Kidney (tissue), 14 donors: ENCODE results near the gene COG4. TPM values are rescaled to one million over a fixed set of nuclear protein-coding genes. Genes with fewer than 3 reads are reported as not detected.

Experiments used
- DNase-seq, 5 donors: peaks; one replicate each; pipeline ENCODE4 v3.0.0-alpha.2; 2013 to 2020
- FAIRE-seq: peaks from 2 replicates; lab custom pipeline; 2012; peaks lifted over from hg19 to GRCh38; lab: Jason Lieb, UNC
- H3K27ac ChIP-seq, 2 donors: one replicate each; pipeline ENCODE4 v1.7.0; 2013; ENCODE audit warnings: low read depth in 2 of 2, low read length in 2 of 2, inconsistent platforms in 1 of 2
- H3K27me3 ChIP-seq: one replicate; pipeline ENCODE4 v1.7.1; 2013; ENCODE audit warnings: low read length, inconsistent platforms; ENCODE audit not compliant: control insufficient read depth, insufficient read depth
- H3K36me3 ChIP-seq, 3 donors: one replicate each; pipeline versions ENCODE4 v1.7.0 to v1.7.1; 2013; ENCODE audit warnings: low read length in 3 of 3, control low read depth in 1 of 3, inconsistent platforms in 1 of 3; ENCODE audit not compliant: insufficient read depth in 3 of 3, control insufficient read depth in 2 of 3
- H3K4me1 ChIP-seq, 3 donors: one replicate each; pipeline versions ENCODE4 v1.7.0 to v1.7.1; 2013; ENCODE audit warnings: low read length in 3 of 3, inconsistent platforms in 1 of 3, low read depth in 1 of 3; ENCODE audit not compliant: control insufficient read depth in 2 of 3, insufficient read depth in 2 of 3
- H3K4me3 ChIP-seq, 3 donors: one replicate each; pipeline versions ENCODE4 v1.7.0 to v1.8.1; 2013; ENCODE audit warnings: low read length in 3 of 3, control low read depth in 1 of 3, inconsistent platforms in 1 of 3
- H3K9ac ChIP-seq, 3 donors: one replicate each; pipeline versions ENCODE4 v1.7.0 to v1.7.1; 2013; ENCODE audit warnings: low read length in 3 of 3, control low read depth in 1 of 3, inconsistent platforms in 1 of 3
- H3K9me3 ChIP-seq, 3 donors: one replicate each; pipeline versions ENCODE4 v1.7.0 to v1.7.1; 2013; ENCODE audit warnings: low read length in 3 of 3, control low read depth in 1 of 3, inconsistent platforms in 1 of 3; ENCODE audit not compliant: control insufficient read depth in 2 of 3, insufficient read depth in 1 of 3
- intact Hi-C: fragments of 100-400 bp; cut with DNase I; formaldehyde crosslinking; loops from one replicate; pipeline ENCODE4 v1.11.1; 2022
- polyA plus RNA-seq: library from polyadenylated mRNA; stranded (reverse); fragments of 350-450 nt; fragmentation: Illumina TruSeq; extraction: RNeasy Lipid Tissue Mini Kit (QIAGEN cat#74804); gene quantifications from one replicate; pipeline ENCODE4 v1.2.3, GENCODE V29; 2014; ENCODE audit warnings: low read depth, low replicate concordance; ENCODE audit not compliant: insufficient read depth
- total RNA-seq: library from RNA; stranded (reverse); fragmentation: NEBNext Ultra II Directional; extraction: Animal tissue kit (Norgen Biotek cat#: 25700); gene quantifications from one replicate; pipeline ENCODE4 v1.2.1, GENCODE V29; 2021
- TF ChIP-seq, protein P1 (sequence below): IDR thresholded peaks from 3 replicates; pipeline ENCODE4 v1.5.1; 2012; ENCODE audit warnings: mild to moderate bottlenecking, moderate library complexity, borderline replicate concordance; ENCODE audit not compliant: insufficient read depth; ENCODE audit errors: extremely low read depth
- donor health status: control.
- donor health status: control.
- donor health status: control.
- donor health status: control.
- donor health status: control.
- donor health status: DM: yes; HTN: yes; CAD: no.
- donor health status: Normal renal cell carcinoma (clear cell type).

The COG4 gene
- total and polyA plus RNA-seq, 2 donors from 2014 or later = 42.9 to 69.7 TPM

DNA sequence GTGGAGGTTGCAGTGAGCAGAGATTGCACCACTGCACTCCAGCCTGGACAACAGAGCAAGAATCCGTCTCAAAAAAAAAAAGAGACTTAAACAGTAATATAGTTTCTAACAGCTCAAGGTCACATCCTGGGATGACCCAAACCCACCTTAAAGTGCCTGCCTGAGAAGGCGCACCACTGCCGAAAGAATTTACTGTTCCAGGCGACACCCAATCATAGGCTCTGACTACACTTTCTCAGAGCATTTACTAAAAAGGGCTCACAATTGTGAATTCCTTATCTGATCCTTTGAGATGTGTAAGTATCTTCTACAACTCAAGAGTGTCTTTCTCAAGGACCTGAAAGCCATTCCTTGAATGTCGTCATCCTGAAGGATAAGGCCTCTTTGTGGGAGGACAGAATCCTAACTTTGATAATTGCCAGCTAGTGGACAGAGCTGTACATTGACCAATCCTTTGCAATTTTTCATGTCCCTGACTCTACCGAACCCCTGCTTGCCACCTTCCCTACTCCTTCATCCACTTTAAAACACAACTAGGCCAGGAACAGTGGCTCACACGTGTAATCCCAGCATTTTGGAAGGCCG, 81.9 kb downstream of the COG4 start:
- H3K9me3 ChIP-seq = no peaks in the 10 kb centered on the region
- H3K4me1 ChIP-seq = peaks cover 0 to 12% (median 4%) of the 10 kb centered on the region in 3 donors
- H3K4me3 ChIP-seq = no peak overlapping the region
- DNase-seq (no peak), FAIRE-seq (no peak)
- H3K9ac ChIP-seq = no peak overlapping the region
- H3K36me3 ChIP-seq = no peaks in the 10 kb centered on the region
- TF ChIP-seq, protein P1, sequence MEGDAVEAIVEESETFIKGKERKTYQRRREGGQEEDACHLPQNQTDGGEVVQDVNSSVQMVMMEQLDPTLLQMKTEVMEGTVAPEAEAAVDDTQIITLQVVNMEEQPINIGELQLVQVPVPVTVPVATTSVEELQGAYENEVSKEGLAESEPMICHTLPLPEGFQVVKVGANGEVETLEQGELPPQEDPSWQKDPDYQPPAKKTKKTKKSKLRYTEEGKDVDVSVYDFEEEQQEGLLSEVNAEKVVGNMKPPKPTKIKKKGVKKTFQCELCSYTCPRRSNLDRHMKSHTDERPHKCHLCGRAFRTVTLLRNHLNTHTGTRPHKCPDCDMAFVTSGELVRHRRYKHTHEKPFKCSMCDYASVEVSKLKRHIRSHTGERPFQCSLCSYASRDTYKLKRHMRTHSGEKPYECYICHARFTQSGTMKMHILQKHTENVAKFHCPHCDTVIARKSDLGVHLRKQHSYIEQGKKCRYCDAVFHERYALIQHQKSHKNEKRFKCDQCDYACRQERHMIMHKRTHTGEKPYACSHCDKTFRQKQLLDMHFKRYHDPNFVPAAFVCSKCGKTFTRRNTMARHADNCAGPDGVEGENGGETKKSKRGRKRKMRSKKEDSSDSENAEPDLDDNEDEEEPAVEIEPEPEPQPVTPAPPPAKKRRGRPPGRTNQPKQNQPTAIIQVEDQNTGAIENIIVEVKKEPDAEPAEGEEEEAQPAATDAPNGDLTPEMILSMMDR = no peak
- H3K27me3 ChIP-seq = no peaks in the 10 kb centered on the region
- intact Hi-C loops = no loop called here
- H3K27ac ChIP-seq = no peak overlapping the region

DNA sequence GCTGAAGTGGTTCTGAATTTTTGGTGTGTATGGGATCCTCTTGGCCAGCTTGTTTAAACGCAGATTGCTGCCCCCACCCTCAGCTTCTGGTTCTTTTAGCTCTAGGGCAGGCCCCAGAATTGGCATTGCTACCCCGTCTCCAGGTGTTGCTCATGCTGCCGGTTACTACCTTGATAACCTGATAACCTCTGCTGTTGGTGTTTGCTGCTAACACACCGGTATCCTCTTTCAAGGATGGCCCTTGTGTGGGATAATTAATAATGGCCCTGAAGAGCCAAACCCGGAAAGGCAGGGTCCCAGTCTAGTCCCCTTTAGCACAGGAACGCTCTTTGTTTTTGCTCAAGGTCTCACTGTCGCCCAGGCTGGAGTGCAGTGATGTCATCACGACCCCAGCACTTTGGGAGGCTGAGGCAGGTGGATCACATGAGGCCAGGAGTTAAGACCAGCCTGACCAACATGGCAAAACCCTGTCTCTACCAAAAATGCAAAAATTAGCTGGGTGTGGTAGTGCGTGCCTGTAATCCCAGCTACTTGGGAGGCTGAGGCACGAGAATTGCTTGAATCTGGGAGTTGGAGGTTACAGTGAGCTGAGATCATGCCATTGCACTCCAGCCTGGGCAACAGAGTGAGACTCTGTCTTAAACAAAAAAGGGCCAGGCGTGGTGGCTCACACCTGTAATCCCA, 83.2 kb downstream of the COG4 start:
- Histone ChIP-seq H3K9ac (peak overlapping the region in 1 of 3 donors; percentile 65), H3K36me3 (no peaks in the 10 kb centered on the region), H3K9me3 (no peaks in the 10 kb centered on the region), H3K4me3 (peak overlapping the region in 1 of 3 donors; percentile 79), H3K27ac (no peak overlapping the region), H3K27me3 (no peaks in the 10 kb centered on the region), H3K4me1 (peaks cover 0 to 12% (median 4%) of the 10 kb centered on the region in 3 donors)
- TF ChIP-seq, protein P1 = no peak
- intact Hi-C loops = no loop called here
- FAIRE-seq (no peak), DNase-seq (peak in 1 of 5 donors; percentile 60)

DNA sequence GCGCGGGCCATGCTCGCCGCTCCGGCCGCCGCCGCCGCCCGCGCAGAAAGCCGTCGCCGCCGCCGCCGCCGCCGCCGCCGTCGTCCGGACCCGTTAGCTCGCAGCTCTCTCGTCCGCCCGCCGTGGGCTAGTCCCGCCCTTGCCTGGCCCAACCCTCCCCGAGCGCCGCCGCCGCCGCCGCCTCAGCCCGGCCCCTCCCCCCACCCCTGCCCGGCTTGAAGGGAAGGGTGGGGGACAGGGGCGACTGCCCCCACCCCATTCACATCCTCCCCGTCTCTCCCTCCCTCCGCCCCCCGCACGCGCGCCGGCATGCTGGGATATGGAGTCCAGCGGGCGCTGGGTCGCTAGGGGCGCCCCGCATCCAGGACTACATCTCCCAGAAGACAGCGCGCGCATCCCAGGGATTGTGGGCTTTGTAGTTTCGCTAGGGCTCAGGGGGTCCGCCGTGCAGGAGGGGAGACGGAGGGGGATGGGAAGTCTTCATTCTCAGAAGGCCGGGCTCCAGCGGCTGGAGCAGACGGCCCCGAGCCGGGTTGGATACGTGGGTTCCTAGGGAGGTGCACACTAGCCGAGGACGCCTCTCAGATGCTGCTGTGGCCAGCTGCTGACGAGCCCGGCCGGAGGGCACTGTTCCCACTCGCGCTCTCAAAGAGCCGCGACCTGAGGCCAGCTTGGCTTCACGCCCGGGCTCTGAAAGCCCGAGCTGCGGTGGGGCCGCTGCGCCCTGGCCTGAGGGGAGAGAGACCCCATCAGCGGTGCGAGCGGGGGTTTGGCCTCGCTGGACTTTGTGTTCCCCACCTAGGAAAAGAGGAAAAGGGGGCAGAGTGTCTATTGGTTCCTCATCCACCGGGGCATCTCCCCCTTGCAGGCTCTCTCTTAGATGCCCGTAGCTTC, 84.1 kb downstream of the COG4 start, which contains the start of gene ST3GAL2:
ST3GAL2 (minus strand) TSS at position 132 of the 894 bp plus-strand sequence. CDS start 40,570 bp downstream, outside the sequence.
- Histone ChIP-seq H3K9ac (peak within 1 kb of the TSS; percentile 61 to 65 (median 63)), H3K36me3 (peaks cover 0 to 5% (median 2%) of the 10 kb centered on the region in 3 donors), H3K9me3 (no peaks in the 10 kb centered on the region), H3K4me3 (peak within 1 kb of the TSS; percentile 76 to 79 (median 77)), H3K27me3 (no peaks in the 10 kb centered on the region), H3K4me1 (peaks cover 0 to 16% (median 4%) of the 10 kb centered on the region in 3 donors), H3K27ac (peak within 1 kb of the TSS in 1 of 2 donors; percentile 61)
- DNase-seq (peak; percentile 97 to 99 (median 98)), FAIRE-seq (no peak)
- TF ChIP-seq, protein P1 = peak; percentile 23
- intact Hi-C loops = no loop called here
